ENCODE data around the gene NCSTN.
A peak's percentile ranks its signal among the peaks of the same experiment; 100 is the strongest.

DNA sequence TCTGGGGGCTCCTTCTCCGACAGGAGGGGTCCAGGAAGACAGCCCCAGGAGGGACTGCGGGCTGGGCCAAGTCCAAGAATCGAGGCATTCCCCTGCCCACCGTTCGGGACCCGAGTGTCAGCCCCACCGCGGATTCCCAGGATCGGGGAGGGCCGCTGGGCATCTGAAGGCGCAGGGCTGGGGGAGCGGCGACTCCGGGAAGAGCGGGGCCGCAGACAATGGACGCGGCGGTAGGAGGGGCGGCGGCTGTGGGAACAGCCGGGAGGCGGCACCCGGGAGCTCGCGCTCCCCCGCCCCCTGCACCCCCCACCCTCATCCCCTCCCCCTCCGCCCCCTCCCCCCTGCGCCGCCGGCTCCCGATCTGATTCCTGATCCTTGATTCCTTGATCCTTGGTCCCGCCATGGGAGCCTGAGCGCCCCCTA is 57.1 kb downstream of the NCSTN start, which contains the start of gene VANGL2:
- peak; percentile 28 for TF ChIP-seq POLR2A (IDR thresholded peaks at IDR 0.05)
- TF ChIP-seq, protein P1, sequence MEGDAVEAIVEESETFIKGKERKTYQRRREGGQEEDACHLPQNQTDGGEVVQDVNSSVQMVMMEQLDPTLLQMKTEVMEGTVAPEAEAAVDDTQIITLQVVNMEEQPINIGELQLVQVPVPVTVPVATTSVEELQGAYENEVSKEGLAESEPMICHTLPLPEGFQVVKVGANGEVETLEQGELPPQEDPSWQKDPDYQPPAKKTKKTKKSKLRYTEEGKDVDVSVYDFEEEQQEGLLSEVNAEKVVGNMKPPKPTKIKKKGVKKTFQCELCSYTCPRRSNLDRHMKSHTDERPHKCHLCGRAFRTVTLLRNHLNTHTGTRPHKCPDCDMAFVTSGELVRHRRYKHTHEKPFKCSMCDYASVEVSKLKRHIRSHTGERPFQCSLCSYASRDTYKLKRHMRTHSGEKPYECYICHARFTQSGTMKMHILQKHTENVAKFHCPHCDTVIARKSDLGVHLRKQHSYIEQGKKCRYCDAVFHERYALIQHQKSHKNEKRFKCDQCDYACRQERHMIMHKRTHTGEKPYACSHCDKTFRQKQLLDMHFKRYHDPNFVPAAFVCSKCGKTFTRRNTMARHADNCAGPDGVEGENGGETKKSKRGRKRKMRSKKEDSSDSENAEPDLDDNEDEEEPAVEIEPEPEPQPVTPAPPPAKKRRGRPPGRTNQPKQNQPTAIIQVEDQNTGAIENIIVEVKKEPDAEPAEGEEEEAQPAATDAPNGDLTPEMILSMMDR (IDR thresholded peaks at IDR 0.05): no peak

Data from prostate gland (tissue), 2 donors.